ENCODE data around the gene CASP6.

CASP6 gene

GRCh38 chr4:109728385-109728784 is 25.1 kb upstream of the CASP6 start:
- H3K36me3 ChIP-seq (ENCODE audit: control insufficient read depth in 1 of 2, insufficient read depth in 2 of 2, low read depth in 1 of 2, low read length in 2 of 2): no peaks in the 10 kb centered on the region
- H4K91ac ChIP-seq (ENCODE audit: low read length): no peak overlapping the region
- H2AK5ac ChIP-seq (ENCODE audit: low read length, severe bottlenecking): no peak overlapping the region
- H2BK12ac ChIP-seq (ENCODE audit: low read length in 2 of 2): no peak overlapping the region
- no peak overlapping the region for H3K4me2 ChIP-seq (ENCODE audit: low read length, poor library complexity, severe bottlenecking)
- no peak overlapping the region for H2BK5ac ChIP-seq (ENCODE audit: low read depth, low read length, poor library complexity, severe bottlenecking)
- H3K4ac ChIP-seq (ENCODE audit: low read depth in 1 of 2, low read length in 2 of 2): no peak overlapping the region
- H3K27me3 ChIP-seq (ENCODE audit: control insufficient read depth in 1 of 2, insufficient read depth in 1 of 2, low read length in 2 of 2): no peaks in the 10 kb centered on the region
- H3K9me3 ChIP-seq (ENCODE audit: control insufficient read depth, low read length): no peaks in the 10 kb centered on the region
- H2AFZ ChIP-seq (ENCODE audit: low read depth, low read length): no peak overlapping the region
- no peak for DNase-seq
- H3K23ac ChIP-seq (ENCODE audit: low read length in 2 of 2): no peak overlapping the region
- no peak overlapping the region for H3K14ac ChIP-seq (ENCODE audit: low read length in 2 of 2)
- H2BK15ac ChIP-seq (ENCODE audit: low read depth, poor library complexity, severe bottlenecking): no peak overlapping the region
- peaks cover 21% of the 10 kb centered on the region for H3K79me1 ChIP-seq (replicated peaks; ENCODE audit: low read length, poor library complexity, severe bottlenecking)
- H3K9ac ChIP-seq (ENCODE audit: low read length): peak overlapping the region; percentile 93
- H3K18ac ChIP-seq (ENCODE audit: low read depth in 1 of 2, low read length in 2 of 2): no peak overlapping the region
- WGBS: 72% methylated on average over 5 of the region's 6 CpGs
- H3K4me3 ChIP-seq (ENCODE audit: insufficient read depth in 1 of 2, low read depth in 1 of 2, low read length in 2 of 2): peak overlapping the region in 1 of 2 experiments; percentile 84
- H3K27ac ChIP-seq (ENCODE audit: low read length, poor library complexity, severe bottlenecking): no peak overlapping the region
- H4K8ac ChIP-seq (ENCODE audit: low read length): no peak overlapping the region
- H2BK120ac ChIP-seq (ENCODE audit: low read depth, low read length): no peak overlapping the region
- peaks cover 3% of the 10 kb centered on the region for H3K4me1 ChIP-seq (ENCODE audit: control insufficient read depth, insufficient read depth, low read depth, low read length)

GRCh38 chr4:109723110-109723509 is 19.9 kb upstream of the CASP6 start:
- no peak overlapping the region for H3K27ac ChIP-seq (ENCODE audit: low read length, poor library complexity, severe bottlenecking)
- H3K9me3 ChIP-seq (ENCODE audit: control insufficient read depth, low read length): no peaks in the 10 kb centered on the region
- no peak overlapping the region for H3K9ac ChIP-seq (ENCODE audit: low read length)
- peaks cover 20% of the 10 kb centered on the region for H3K79me1 ChIP-seq (replicated peaks; ENCODE audit: low read length, poor library complexity, severe bottlenecking)
- H2AFZ ChIP-seq (ENCODE audit: low read depth, low read length): no peak overlapping the region
- no peak overlapping the region for H3K23ac ChIP-seq (ENCODE audit: low read length in 2 of 2)
- 100% methylated on average over 2 of the region's 2 CpGs for WGBS
- H3K4ac ChIP-seq (ENCODE audit: low read depth in 1 of 2, low read length in 2 of 2): no peak overlapping the region
- H3K4me3 ChIP-seq (ENCODE audit: insufficient read depth in 1 of 2, low read depth in 1 of 2, low read length in 2 of 2): no peak overlapping the region
- H2BK15ac ChIP-seq (ENCODE audit: low read depth, poor library complexity, severe bottlenecking): no peak overlapping the region
- H3K27me3 ChIP-seq (ENCODE audit: control insufficient read depth in 1 of 2, insufficient read depth in 1 of 2, low read length in 2 of 2): no peaks in the 10 kb centered on the region
- no peak overlapping the region for H4K8ac ChIP-seq (ENCODE audit: low read length)
- no peak overlapping the region for H2BK5ac ChIP-seq (ENCODE audit: low read depth, low read length, poor library complexity, severe bottlenecking)
- H3K4me1 ChIP-seq (ENCODE audit: control insufficient read depth, insufficient read depth, low read depth, low read length): peaks cover 1% of the 10 kb centered on the region
- H3K4me2 ChIP-seq (ENCODE audit: low read length, poor library complexity, severe bottlenecking): no peak overlapping the region
- no peak overlapping the region for H4K91ac ChIP-seq (ENCODE audit: low read length)
- no peak overlapping the region for H2BK12ac ChIP-seq (ENCODE audit: low read length in 2 of 2)
- no peak for DNase-seq
- no peak overlapping the region for H2AK5ac ChIP-seq (ENCODE audit: low read length, severe bottlenecking)
- H3K14ac ChIP-seq (ENCODE audit: low read length in 2 of 2): no peak overlapping the region
- no peaks in the 10 kb centered on the region for H3K36me3 ChIP-seq (ENCODE audit: control insufficient read depth in 1 of 2, insufficient read depth in 2 of 2, low read depth in 1 of 2, low read length in 2 of 2)
- no peak overlapping the region for H3K18ac ChIP-seq (ENCODE audit: low read depth in 1 of 2, low read length in 2 of 2)
- no peak overlapping the region for H2BK120ac ChIP-seq (ENCODE audit: low read depth, low read length)

- Histone ChIP-seq H2BK15ac (ENCODE audit: low read depth, poor library complexity, severe bottlenecking) (no peak overlapping the region), H3K27ac (ENCODE audit: low read length, poor library complexity, severe bottlenecking) (no peak overlapping the region), H3K14ac (ENCODE audit: low read length in 2 of 2) (no peak overlapping the region), H2BK12ac (ENCODE audit: low read length in 2 of 2) (no peak overlapping the region), H3K4me1 (ENCODE audit: control insufficient read depth, insufficient read depth, low read depth, low read length) (no peaks in the 10 kb centered on the region), H3K4ac (ENCODE audit: low read depth in 1 of 2, low read length in 2 of 2) (no peak overlapping the region), H4K8ac (ENCODE audit: low read length) (no peak overlapping the region), H3K79me1 (replicated peaks; ENCODE audit: low read length, poor library complexity, severe bottlenecking) (peaks cover 17% of the 10 kb centered on the region), H2BK5ac (ENCODE audit: low read depth, low read length, poor library complexity, severe bottlenecking) (no peak overlapping the region), H2AK5ac (ENCODE audit: low read length, severe bottlenecking) (no peak overlapping the region), H3K4me3 (ENCODE audit: insufficient read depth in 1 of 2, low read depth in 1 of 2, low read length in 2 of 2) (no peak overlapping the region), H3K4me2 (ENCODE audit: low read length, poor library complexity, severe bottlenecking) (no peak overlapping the region), H4K91ac (ENCODE audit: low read length) (no peak overlapping the region), H3K9me3 (ENCODE audit: control insufficient read depth, low read length) (no peaks in the 10 kb centered on the region), H3K23ac (ENCODE audit: low read length in 2 of 2) (no peak overlapping the region), H3K18ac (ENCODE audit: low read depth in 1 of 2, low read length in 2 of 2) (no peak overlapping the region), H3K27me3 (ENCODE audit: control insufficient read depth in 1 of 2, insufficient read depth in 1 of 2, low read length in 2 of 2) (no peaks in the 10 kb centered on the region), H2BK120ac (ENCODE audit: low read depth, low read length) (no peak overlapping the region), H3K9ac (ENCODE audit: low read length) (no peak overlapping the region), H2AFZ (ENCODE audit: low read depth, low read length) (no peak overlapping the region), H3K36me3 (ENCODE audit: control insufficient read depth in 1 of 2, insufficient read depth in 2 of 2, low read depth in 1 of 2, low read length in 2 of 2) (peaks cover 0 to 2% of the 10 kb centered on the region in 2 experiments)
- DNase-seq: no peak
Observed at GRCh38 chr4:109722357-109722756, 19.1 kb upstream of the CASP6 start.

- no peak overlapping the region for H3K27ac ChIP-seq (ENCODE audit: low read length, poor library complexity, severe bottlenecking)
- peaks cover 16% of the 10 kb centered on the region for H3K79me1 ChIP-seq (replicated peaks; ENCODE audit: low read length, poor library complexity, severe bottlenecking)
Observed at GRCh38 chr4:109721033-109721432, 17.8 kb upstream of the CASP6 start.

More at GRCh38 chr4:109721033-109721432, 17.8 kb upstream of the CASP6 start:
- no peak overlapping the region for H2BK15ac ChIP-seq (ENCODE audit: low read depth, poor library complexity, severe bottlenecking)
- no peak overlapping the region for H2AFZ ChIP-seq (ENCODE audit: low read depth, low read length)
- no peaks in the 10 kb centered on the region for H3K4me1 ChIP-seq (ENCODE audit: control insufficient read depth, insufficient read depth, low read depth, low read length)
- peaks cover 0 to 15% of the 10 kb centered on the region in 2 experiments for H3K36me3 ChIP-seq (ENCODE audit: control insufficient read depth in 1 of 2, insufficient read depth in 2 of 2, low read depth in 1 of 2, low read length in 2 of 2)
- H2BK5ac ChIP-seq (ENCODE audit: low read depth, low read length, poor library complexity, severe bottlenecking): no peak overlapping the region
- H2BK120ac ChIP-seq (ENCODE audit: low read depth, low read length): no peak overlapping the region
- WGBS: 69% methylated on average over 6 of the region's 7 CpGs
- no peak overlapping the region for H3K4me3 ChIP-seq (ENCODE audit: insufficient read depth in 1 of 2, low read depth in 1 of 2, low read length in 2 of 2)
- no peak overlapping the region for H4K8ac ChIP-seq (ENCODE audit: low read length)
- H2AK5ac ChIP-seq (ENCODE audit: low read length, severe bottlenecking): no peak overlapping the region
- H3K4me2 ChIP-seq (ENCODE audit: low read length, poor library complexity, severe bottlenecking): no peak overlapping the region
- H3K27me3 ChIP-seq (ENCODE audit: control insufficient read depth in 1 of 2, insufficient read depth in 1 of 2, low read length in 2 of 2): no peaks in the 10 kb centered on the region
- peak; percentile 51 for DNase-seq
- H2BK12ac ChIP-seq (ENCODE audit: low read length in 2 of 2): no peak overlapping the region
- H4K91ac ChIP-seq (ENCODE audit: low read length): no peak overlapping the region
- H3K9ac ChIP-seq (ENCODE audit: low read length): no peak overlapping the region
- no peak overlapping the region for H3K23ac ChIP-seq (ENCODE audit: low read length in 2 of 2)
- H3K4ac ChIP-seq (ENCODE audit: low read depth in 1 of 2, low read length in 2 of 2): no peak overlapping the region
- no peaks in the 10 kb centered on the region for H3K9me3 ChIP-seq (ENCODE audit: control insufficient read depth, low read length)
- H3K14ac ChIP-seq (ENCODE audit: low read length in 2 of 2): no peak overlapping the region
- H3K18ac ChIP-seq (ENCODE audit: low read depth in 1 of 2, low read length in 2 of 2): no peak overlapping the region

Data from mesenchymal stem cell (in vitro differentiated cells and primary cell).